Measurements from ENCODE around the gene FGF11.

The FGF11 gene

GRCh38 chr17:7415784-7416183, 23.5 kb upstream of the FGF11 start:
- Histone ChIP-seq H3K27ac (ENCODE audit: extremely low read depth, low read depth, low read length) (no peak overlapping the region), H3K4me3 (ENCODE audit: low read depth, low read length) (no peak overlapping the region), H3K36me3 (ENCODE audit: control insufficient read depth in 2 of 2, insufficient read depth in 1 of 2, low read length in 2 of 2) (peaks cover 0 to 50% of the 10 kb centered on the region in 2 experiments; a peak in 2 of 3 replicates), H3K4me1 (ENCODE audit: control insufficient read depth, insufficient read depth, low read length) (no peaks in the 10 kb centered on the region), H3K9me3 (ENCODE audit: control insufficient read depth, insufficient read depth, low read depth, low read length) (no peaks in the 10 kb centered on the region)
- POLR2A ChIA-PET = no interaction called here
- no peak for TF ChIP-seq ZNF704 (tag by site-specific recombination; IDR thresholded peaks at IDR 0.05)
- TF ChIP-seq PRDM6 (tag by site-specific recombination; IDR thresholded peaks at IDR 0.05) = no peak
- TF ChIP-seq ZNF621 (tag by site-specific recombination; IDR thresholded peaks at IDR 0.05) = no peak
- CTCF ChIA-PET = interaction anchor here (0.6 to 1.0 kb wide), 3 partner anchors 8 to 45 kb away, joined by 3 to 4 read pairs (median 3); partner anchors contain the start of gene NLGN2

- H3K9me3 ChIP-seq (ENCODE audit: control insufficient read depth, insufficient read depth, low read depth, low read length) = no peaks in the 10 kb centered on the region
- peaks cover 0 to 46% of the 10 kb centered on the region in 2 experiments; a peak in 2 of 3 replicates for H3K36me3 ChIP-seq (ENCODE audit: control insufficient read depth in 2 of 2, insufficient read depth in 1 of 2, low read length in 2 of 2)
- peak; percentile 71 for TF ChIP-seq ZNF341 (tag by site-specific recombination; IDR thresholded peaks at IDR 0.05; ENCODE audit: low read depth)
- TF ChIP-seq ZNF677 (tag by site-specific recombination; IDR thresholded peaks at IDR 0.05) = no peak
- TF ChIP-seq TRIM28 (IDR thresholded peaks at IDR 0.05; ENCODE audit: borderline replicate concordance, low read length) = no peak
- 0 out of 2 replicates have a peak, but pooled peaks have one; percentile 35 for TF ChIP-seq PRDM1 (tag by site-specific recombination; IDR thresholded peaks at IDR 0.05)
- TF ChIP-seq HOXC10 (CRISPR knock-in tag; IDR thresholded peaks at IDR 0.05) = no peak
- TF ChIP-seq ZBTB48 (tag by site-specific recombination; IDR thresholded peaks at IDR 0.05) = no peak
- TF ChIP-seq ZNF335 (tag by site-specific recombination; conservative IDR thresholded peaks at IDR 0.05) = no peak
- no peak for TF ChIP-seq BCL11A (tag by site-specific recombination; IDR thresholded peaks at IDR 0.05; ENCODE audit: low read depth)
- TF ChIP-seq ZNF623 (tag by site-specific recombination; IDR thresholded peaks at IDR 0.05) = no peak
- H3K4me3 ChIP-seq (ENCODE audit: low read depth, low read length) = no peak overlapping the region
- ChIA-PET POLR2A (interaction anchor here (0.9 to 1.4 kb wide), 2 partner anchors 10 to 12 kb away, joined by 3 to 5 read pairs; partner anchors contain the start of gene TMEM256), CTCF (interaction anchor here (0.6 to 1.0 kb wide), 3 partner anchors 9 to 45 kb away, joined by 3 to 4 read pairs (median 3); partner anchors contain the start of gene NLGN2)
- H3K27ac ChIP-seq (ENCODE audit: extremely low read depth, low read depth, low read length) = no peak overlapping the region
- H3K4me1 ChIP-seq (ENCODE audit: control insufficient read depth, insufficient read depth, low read length) = no peaks in the 10 kb centered on the region
These were observed 23.0 kb upstream of the FGF11 start for GRCh38 chr17:7416323-7416722.

- Histone ChIP-seq H3K4me1 (ENCODE audit: control insufficient read depth, insufficient read depth, low read length) (no peaks in the 10 kb centered on the region), H3K4me3 (ENCODE audit: low read depth, low read length) (no peak overlapping the region), H3K27ac (ENCODE audit: extremely low read depth, low read depth, low read length) (no peak overlapping the region), H3K9me3 (ENCODE audit: control insufficient read depth, insufficient read depth, low read depth, low read length) (no peaks in the 10 kb centered on the region), H3K36me3 (ENCODE audit: control insufficient read depth in 2 of 2, insufficient read depth in 1 of 2, low read length in 2 of 2) (peaks cover 0 to 46% of the 10 kb centered on the region in 2 experiments; a peak in 2 of 3 replicates)
- ChIA-PET POLR2A (interaction anchor here (0.9 to 1.4 kb wide), 2 partner anchors 11 to 13 kb away, joined by 3 to 5 read pairs; partner anchors contain the start of gene TMEM256), CTCF (interaction anchor here (1.0 kb wide), 1 partner anchor 19 kb away, joined by 4 read pairs; no protein-coding TSS in a partner anchor)
- TF ChIP-seq ZNF26 (tag by site-specific recombination; IDR thresholded peaks at IDR 0.05) (no peak), ZNF184 (tag by site-specific recombination; IDR thresholded peaks at IDR 0.05) (no peak), ZNF426 (tag by site-specific recombination; IDR thresholded peaks at IDR 0.05) (no peak), EGR2 (tag by site-specific recombination; IDR thresholded peaks at IDR 0.05; ENCODE audit: low read depth) (no peak), PRDM4 (tag by site-specific recombination; IDR thresholded peaks at IDR 0.05) (no peak), ZNF747 (tag by site-specific recombination; IDR thresholded peaks at IDR 0.05) (no peak), KLF17 (tag by site-specific recombination; IDR thresholded peaks at IDR 0.05) (no peak), ZNF23 (tag by site-specific recombination; IDR thresholded peaks at IDR 0.05; ENCODE audit: borderline replicate concordance) (no peak), ZNF266 (tag by site-specific recombination; IDR thresholded peaks at IDR 0.05; ENCODE audit: low read depth) (no peak)
These were observed 22.2 kb upstream of the FGF11 start for GRCh38 chr17:7417056-7417655.
